K562 (cell line): ENCODE data around the gene DIS3L2. TPM values are rescaled to one million over a fixed set of nuclear protein-coding genes. Genes with fewer than 3 reads are reported as not detected.
A peak's percentile ranks its signal among the peaks of the same experiment; 100 is the strongest.

Experiments
- ATAC-seq: fragments of 200-7000 bp; cut with Tn5 transposase; 3 replicates; pipeline ENCODE4 v1.9.1; 2020; ENCODE audit warnings: moderate library complexity
- BruUV-seq: library from RNA; stranded (reverse); fragments of 400-500 nt; replicated peaks from 2 replicates; lab custom pipeline; 2021; lab: Mats Ljungman, UMichigan
- CTCF ChIA-PET: fragments of 300-600 bp; formaldehyde crosslinking; extraction: SDS; loops from one replicate; lab custom pipeline; 2021; ENCODE audit warnings: low intra/inter-chr PET ratio; lab: Yijun Ruan, JAX
- POLR2A ChIA-PET: fragments of 300-600, 350-650 bp; sonication (Branson Sonifier 250); formaldehyde crosslinking; extraction: SDS; loops from one replicate; lab custom pipeline; 2021; ENCODE audit warnings: antibody characterized with exemption, inconsistent platforms; lab: Yijun Ruan, JAX
- DNase-seq, 4 experiments: peaks; one replicate each; pipeline versions ENCODE4 v3.0.0 to v3.0.0-alpha.2; 2011 to 2018; ENCODE audit warnings: low spot score in 3 of 4, mixed read lengths in 3 of 4; ENCODE audit errors: extremely low read depth in 1 of 4
- FAIRE-seq: peaks from 2 replicates; lab custom pipeline; 2011; peaks lifted over from hg19 to GRCh38; lab: Jason Lieb, UNC
- H2AFZ ChIP-seq: 2 replicates; pipeline ENCODE4 v1.6.0; 2011; ENCODE audit warnings: low read depth, low read length, control low read depth, inconsistent platforms
- H3K27ac ChIP-seq: fragments of 200-600 bp; 3 replicates; pipeline ENCODE4 v1.8.0; 2011; ENCODE audit warnings: low read depth, mild to moderate bottlenecking, control low read depth, inconsistent platforms, low read length, moderate library complexity, mixed read lengths; ENCODE audit errors: extremely low read depth
- H3K27me3 ChIP-seq, 2 experiments: fragments of 300-600 bp in 1 of 2; 2 replicates in 1 of 2; 3 replicates in 1 of 2; pipeline versions ENCODE4 v1.6.0 to v1.8.0; 2011; ENCODE audit warnings: inconsistent platforms in 2 of 2, low read length in 2 of 2, mild to moderate bottlenecking in 1 of 2, mixed read lengths in 1 of 2, moderate library complexity in 1 of 2; ENCODE audit not compliant: control insufficient read depth in 2 of 2, insufficient read depth in 2 of 2
- H3K36me3 ChIP-seq: fragments of 300-600 bp; 3 replicates; pipeline ENCODE4 v1.8.0; 2011; ENCODE audit warnings: mild to moderate bottlenecking, low read length, inconsistent platforms; ENCODE audit not compliant: control insufficient read depth, insufficient read depth
- H3K4me1 ChIP-seq, 2 experiments: fragments of 200-600 bp in 1 of 2; replicated peaks in 1 of 2; 2 replicates in 1 of 2; 3 replicates in 1 of 2; pipeline versions ENCODE4 v1.5.1 to v1.8.0; 2011; ENCODE audit warnings: inconsistent platforms in 2 of 2, low read length in 2 of 2, mild to moderate bottlenecking in 1 of 2, mixed read lengths in 1 of 2, moderate library complexity in 1 of 2; ENCODE audit not compliant: control insufficient read depth in 2 of 2, insufficient read depth in 2 of 2
- H3K4me2 ChIP-seq: 2 replicates; pipeline ENCODE4 v1.6.1; 2011; ENCODE audit warnings: low read length, control low read depth, inconsistent platforms, mixed read lengths; ENCODE audit not compliant: insufficient read depth
- H3K4me3 ChIP-seq: fragments of 200-600 bp; sonication (generic), shearing (Covaris generic); 2 replicates; pipeline ENCODE4 v1.5.1; 2016; ENCODE audit warnings: control low read depth, inconsistent platforms
- H3K79me2 ChIP-seq: fragments of 200-600 bp; 3 replicates; pipeline ENCODE4 v1.8.0; 2011; ENCODE audit warnings: low read length, inconsistent platforms; ENCODE audit not compliant: control insufficient read depth, insufficient read depth
- H3K9ac ChIP-seq, 2 experiments: 2 replicates each; pipeline versions ENCODE4 v1.6.0 to v1.6.1; 2011; ENCODE audit warnings: low read depth in 2 of 2, low read length in 2 of 2, control low read depth in 1 of 2, inconsistent platforms in 1 of 2, mild to moderate bottlenecking in 1 of 2, mixed read lengths in 1 of 2; ENCODE audit not compliant: insufficient read depth in 1 of 2
- H3K9me1 ChIP-seq: one replicate; pipeline ENCODE4 v1.6.0; 2011; ENCODE audit warnings: inconsistent platforms, mild to moderate bottlenecking, low read length, moderate library complexity; ENCODE audit not compliant: control insufficient read depth, insufficient read depth
- H3K9me3 ChIP-seq: replicated peaks from 2 replicates; pipeline ENCODE4 v1.5.1; 2011; ENCODE audit warnings: low read depth, low read length, inconsistent platforms; ENCODE audit not compliant: control insufficient read depth, insufficient read depth
- H4K20me1 ChIP-seq: replicated peaks from 2 replicates; pipeline ENCODE4 v1.6.1; 2011; ENCODE audit warnings: low read length, inconsistent platforms, mixed read lengths; ENCODE audit not compliant: control insufficient read depth, insufficient read depth
- C11orf30 ChIP-seq: fragments of 450-650 bp; IDR thresholded peaks from 2 replicates; pipeline ENCODE4 v1.6.1; 2016; ENCODE audit warnings: low read depth, mild to moderate bottlenecking
- ELF2 ChIP-seq: fragments of 250-450 bp; sonication (Bioruptor Pico); IDR thresholded peaks from 2 replicates; pipeline ENCODE4 v1.5.0; 2021; ENCODE audit warnings: mild to moderate bottlenecking
- MAFF ChIP-seq: IDR thresholded peaks from 2 replicates; pipeline ENCODE4 v1.6.1; 2012; ENCODE audit warnings: low read length, improper control_type of control experiment
- MAFG ChIP-seq: fragments of 450-650 bp; conservative IDR thresholded peaks from 2 replicates; pipeline ENCODE4 v1.6.1; 2016; ENCODE audit warnings: missing genetic modification characterization, missing compliant biosample characterization
- MGA ChIP-seq: fragments of 450-650 bp; IDR thresholded peaks from 2 replicates; pipeline ENCODE4 v1.6.1; 2016; ENCODE audit warnings: mild to moderate bottlenecking, moderate library complexity
- MLX ChIP-seq, 2 experiments: fragments of 450-650 bp in 1 of 2; sonication (generic) in 1 of 2; formaldehyde crosslinking; conservative IDR thresholded peaks; 2 replicates each; pipeline versions ENCODE4 v1.4.0 to v1.8.1; 2020 to 2022; ENCODE audit warnings: mild to moderate bottlenecking in 1 of 2, missing genetic modification reagents in 1 of 2
- NFE2L1 ChIP-seq: fragments of 450-650 bp; IDR thresholded peaks from 2 replicates; pipeline ENCODE4 v1.6.1; 2016; ENCODE audit warnings: missing genetic modification characterization, low read depth, mild to moderate bottlenecking, missing compliant biosample characterization, moderate library complexity, borderline replicate concordance
- SMAD2 ChIP-seq: fragments of 150-350 bp; IDR thresholded peaks from 2 replicates; pipeline ENCODE4 v1.6.1; 2014; ENCODE audit warnings: low read depth, mild to moderate bottlenecking, low read length
- ZNF23 ChIP-seq: fragments of 250-450 bp; sonication (Bioruptor Pico); IDR thresholded peaks from 2 replicates; pipeline ENCODE4 v1.4.0; 2020; ENCODE audit warnings: mild to moderate bottlenecking
- ZNF347 ChIP-seq: fragments of 450-650 bp; formaldehyde crosslinking; IDR thresholded peaks from 2 replicates; pipeline ENCODE4 v1.4.0; 2020; ENCODE audit warnings: low read depth, mild to moderate bottlenecking, moderate library complexity
- WGBS: fragments of 100-300 bp; shearing (Covaris generic); methylation state at CpG from one replicate; pipeline ENCODE4 v1.1.6; 2016; ENCODE audit warnings: low coverage, mixed read lengths; ENCODE audit not compliant: insufficient coverage; ENCODE audit errors: missing lambda C conversion rate; 5-methylcytosine and 5-hydroxymethylcytosine counted together
- in situ Hi-C: fragments of 300-500 bp; cut with MboI; formaldehyde crosslinking; loops from 4 replicates; pipeline ENCODE4 v1.15.0; 2018; ENCODE audit warnings: inconsistent platforms, mixed read lengths
- intact Hi-C: fragments of 100-400 bp; cut with micrococcal nuclease; formaldehyde crosslinking; loops from 2 replicates; pipeline ENCODE4 v1.14.2; 2022
- polyA plus RNA-seq, 8 experiments: library from polyadenylated mRNA; depleted of rRNA in 4 of 8; stranded (reverse) in 5 of 8; unstranded in 3 of 8; fragments of >200 nt; fragmentation: Nextera tagmentation in 2 of 8; fragmentation: Illumina TruSeq in 1 of 8; extraction: Ambion mirVana in 2 of 8; extraction: Trizol in 1 of 8; gene quantifications; 2 replicates each; pipeline versions ENCODE4 v1.2.1 to v1.2.3, GENCODE V29; 2011 to 2014; ENCODE audit warnings: inconsistent platforms in 1 of 8, missing spikeins in 1 of 8
- total RNA-seq, 7 experiments: library from RNA; depleted of rRNA in 6 of 7; stranded (reverse); fragments of >200 nt in 6 of 7; fragmentation: Illumina TruSeq in 2 of 7; extraction: Trizol in 2 of 7; gene quantifications; 2 replicates each; pipeline versions ENCODE4 v1.2.1 to v1.2.3, GENCODE V29; 2011 to 2021; ENCODE audit warnings: low replicate concordance in 1 of 7

DIS3L2 gene
- total and polyA plus RNA-seq, 9 of the 15 experiments (the other 6 are each of a cell fraction or from before 2014, with no cell fraction given), result 1.5 to 19.2 (median 11.2) TPM

- no peak overlapping the region for H3K4me3 ChIP-seq
- no peak for DNase-seq
- intact Hi-C loops, result no loop called here
- in situ Hi-C loops, result no loop called here
- no peak; the same call in 2 of the 3 replicates for ATAC-seq
- no peak overlapping the region for H3K9ac ChIP-seq
- H4K20me1 ChIP-seq, result no peaks in the 10 kb centered on the region
- CTCF ChIA-PET, result no interaction called here
- WGBS, result 36% methylated on average over 4 of the region's 4 CpGs
- no peaks in the 10 kb centered on the region for H3K9me1 ChIP-seq
- POLR2A ChIA-PET, result interaction anchor here (1.7 kb wide), 1 partner anchor 23 kb away, joined by 4 read pairs; no protein-coding TSS in a partner anchor
- H3K79me2 ChIP-seq, result no peaks in the 10 kb centered on the region
- BruUV-seq, result no TSS peak
- no peaks in the 10 kb centered on the region for H3K36me3 ChIP-seq
- H3K9me3 ChIP-seq, result no peaks in the 10 kb centered on the region
- no peak overlapping the region for H3K27ac ChIP-seq
- H2AFZ ChIP-seq, result no peak overlapping the region
- no peaks in the 10 kb centered on the region for H3K27me3 ChIP-seq
- H3K4me1 ChIP-seq, result peaks cover 0 to 6% of the 10 kb centered on the region in 2 experiments; a peak in 2 of 5 replicates
- FAIRE-seq, result no peak
- no peak overlapping the region for H3K4me2 ChIP-seq
- TF ChIP-seq ZNF347 (CRISPR knock-in tag) (no peak), MLX (CRISPR knock-in tag; conservative IDR thresholded peaks at IDR 0.05) (no peak), ZNF23 (CRISPR knock-in tag) (no peak), MGA (no peak), ELF2 (CRISPR knock-in tag) (no peak), MAFG (tag) (peak; percentile 68; the same call in 1 of the 2 replicates), SMAD2 (no peak), MAFF (peak; percentile 31; the same call in 1 of the 2 replicates), NFE2L1 (peak; percentile 58; the same call in 1 of the 2 replicates), C11orf30 (peak; percentile 50; the same call in 1 of the 2 replicates)
Observed at GRCh38 chr2:232008907-232009638, 47.6 kb downstream of the DIS3L2 start.
